K562 (cell line): Measurements from ENCODE around the gene TRIM45. TPM values are rescaled to one million over a fixed set of nuclear protein-coding genes. Genes with fewer than 3 reads are reported as not detected.

Experiments used
- ATAC-seq: fragments of 200-7000 bp; cut with Tn5 transposase; 3 replicates; pipeline ENCODE4 v1.9.1; 2020; ENCODE audit warnings: moderate library complexity
- BruUV-seq: library from RNA; stranded (reverse); fragments of 400-500 nt; replicated peaks from 2 replicates; lab custom pipeline; 2021; lab: Mats Ljungman, UMichigan
- CTCF ChIA-PET: fragments of 300-600 bp; formaldehyde crosslinking; extraction: SDS; loops from one replicate; lab custom pipeline; 2021; ENCODE audit warnings: low intra/inter-chr PET ratio; lab: Yijun Ruan, JAX
- POLR2A ChIA-PET: fragments of 300-600, 350-650 bp; sonication (Branson Sonifier 250); formaldehyde crosslinking; extraction: SDS; loops from one replicate; lab custom pipeline; 2021; ENCODE audit warnings: antibody characterized with exemption, inconsistent platforms; lab: Yijun Ruan, JAX
- DNase-seq, 4 experiments: peaks; one replicate each; pipeline versions ENCODE4 v3.0.0 to v3.0.0-alpha.2; 2011 to 2018; ENCODE audit warnings: low spot score in 3 of 4, mixed read lengths in 3 of 4; ENCODE audit errors: extremely low read depth in 1 of 4
- FAIRE-seq: peaks from 2 replicates; lab custom pipeline; 2011; peaks lifted over from hg19 to GRCh38; lab: Jason Lieb, UNC
- H2AFZ ChIP-seq: 2 replicates; pipeline ENCODE4 v1.6.0; 2011; ENCODE audit warnings: low read depth, low read length, control low read depth, inconsistent platforms
- H3K27ac ChIP-seq: fragments of 200-600 bp; 3 replicates; pipeline ENCODE4 v1.8.0; 2011; ENCODE audit warnings: low read depth, mild to moderate bottlenecking, control low read depth, inconsistent platforms, low read length, moderate library complexity, mixed read lengths; ENCODE audit errors: extremely low read depth
- H3K27me3 ChIP-seq, 2 experiments: fragments of 300-600 bp in 1 of 2; 2 replicates in 1 of 2; 3 replicates in 1 of 2; pipeline versions ENCODE4 v1.6.0 to v1.8.0; 2011; ENCODE audit warnings: inconsistent platforms in 2 of 2, low read length in 2 of 2, mild to moderate bottlenecking in 1 of 2, mixed read lengths in 1 of 2, moderate library complexity in 1 of 2; ENCODE audit not compliant: control insufficient read depth in 2 of 2, insufficient read depth in 2 of 2
- H3K36me3 ChIP-seq: fragments of 300-600 bp; 3 replicates; pipeline ENCODE4 v1.8.0; 2011; ENCODE audit warnings: mild to moderate bottlenecking, low read length, inconsistent platforms; ENCODE audit not compliant: control insufficient read depth, insufficient read depth
- H3K4me1 ChIP-seq, 2 experiments: fragments of 200-600 bp in 1 of 2; replicated peaks in 1 of 2; 2 replicates in 1 of 2; 3 replicates in 1 of 2; pipeline versions ENCODE4 v1.5.1 to v1.8.0; 2011; ENCODE audit warnings: inconsistent platforms in 2 of 2, low read length in 2 of 2, mild to moderate bottlenecking in 1 of 2, mixed read lengths in 1 of 2, moderate library complexity in 1 of 2; ENCODE audit not compliant: control insufficient read depth in 2 of 2, insufficient read depth in 2 of 2
- H3K4me2 ChIP-seq: 2 replicates; pipeline ENCODE4 v1.6.1; 2011; ENCODE audit warnings: low read length, control low read depth, inconsistent platforms, mixed read lengths; ENCODE audit not compliant: insufficient read depth
- H3K4me3 ChIP-seq: fragments of 200-600 bp; sonication (generic), shearing (Covaris generic); 2 replicates; pipeline ENCODE4 v1.5.1; 2016; ENCODE audit warnings: control low read depth, inconsistent platforms
- H3K79me2 ChIP-seq: fragments of 200-600 bp; 3 replicates; pipeline ENCODE4 v1.8.0; 2011; ENCODE audit warnings: low read length, inconsistent platforms; ENCODE audit not compliant: control insufficient read depth, insufficient read depth
- H3K9ac ChIP-seq, 2 experiments: 2 replicates each; pipeline versions ENCODE4 v1.6.0 to v1.6.1; 2011; ENCODE audit warnings: low read depth in 2 of 2, low read length in 2 of 2, control low read depth in 1 of 2, inconsistent platforms in 1 of 2, mild to moderate bottlenecking in 1 of 2, mixed read lengths in 1 of 2; ENCODE audit not compliant: insufficient read depth in 1 of 2
- H3K9me1 ChIP-seq: one replicate; pipeline ENCODE4 v1.6.0; 2011; ENCODE audit warnings: inconsistent platforms, mild to moderate bottlenecking, low read length, moderate library complexity; ENCODE audit not compliant: control insufficient read depth, insufficient read depth
- H3K9me3 ChIP-seq: replicated peaks from 2 replicates; pipeline ENCODE4 v1.5.1; 2011; ENCODE audit warnings: low read depth, low read length, inconsistent platforms; ENCODE audit not compliant: control insufficient read depth, insufficient read depth
- H4K20me1 ChIP-seq: replicated peaks from 2 replicates; pipeline ENCODE4 v1.6.1; 2011; ENCODE audit warnings: low read length, inconsistent platforms, mixed read lengths; ENCODE audit not compliant: control insufficient read depth, insufficient read depth
- EGR1 ChIP-seq: fragments of 450-650 bp; conservative IDR thresholded peaks from 2 replicates; pipeline ENCODE4 v1.6.1; 2017; ENCODE audit warnings: mild to moderate bottlenecking
- GABPB1 ChIP-seq: sonication (generic); formaldehyde crosslinking; IDR thresholded peaks from 2 replicates; pipeline ENCODE4 v1.8.0; 2022; ENCODE audit warnings: mild to moderate bottlenecking, missing genetic modification reagents
- GATAD2A ChIP-seq: fragments of 450-650 bp; IDR thresholded peaks from 2 replicates; pipeline ENCODE4 v1.6.1; 2017
- HDAC1 ChIP-seq, 2 experiments: fragments of 450-650 bp; IDR thresholded peaks; 2 replicates each; pipeline ENCODE4 v1.6.1; 2016 to 2017; ENCODE audit warnings: inconsistent platforms in 1 of 2, mild to moderate bottlenecking in 1 of 2, moderate library complexity in 1 of 2
- JUND ChIP-seq, 2 experiments: IDR thresholded peaks; 2 replicates in 1 of 2; 3 replicates in 1 of 2; pipeline ENCODE4 v1.6.1; 2011; ENCODE audit warnings: borderline replicate concordance in 2 of 2, low read depth in 2 of 2, low read length in 2 of 2, improper control_type of control experiment in 1 of 2, missing biosample characterization in 1 of 2, missing genetic modification characterization in 1 of 2, missing genetic modification reagents in 1 of 2
- KDM2B ChIP-seq: fragments of 250-450 bp; sonication (Bioruptor Pico); IDR thresholded peaks from 2 replicates; pipeline ENCODE4 v1.8.0; 2021; ENCODE audit warnings: mild to moderate bottlenecking, moderate library complexity
- MAZ ChIP-seq, 2 experiments: fragments of 450-650 bp in 1 of 2; sonication (generic) in 1 of 2; formaldehyde crosslinking; IDR thresholded peaks in 1 of 2; conservative IDR thresholded peaks in 1 of 2; 2 replicates each; pipeline versions ENCODE4 v1.4.0 to v1.5.0; 2020; ENCODE audit warnings: mild to moderate bottlenecking in 1 of 2, missing genetic modification reagents in 1 of 2
- NCOA2 ChIP-seq, 2 experiments: fragments of 450-650 bp; IDR thresholded peaks; 2 replicates each; pipeline ENCODE4 v1.6.1; 2018; ENCODE audit warnings: mild to moderate bottlenecking in 2 of 2, moderate library complexity in 1 of 2; ENCODE audit not compliant: partially characterized antibody in 2 of 2
- NR2C2 ChIP-seq, 2 experiments: fragments of 200-800 bp in 1 of 2; sonication (Bioruptor generic) in 1 of 2; sonication (generic) in 1 of 2; formaldehyde crosslinking in 1 of 2; IDR thresholded peaks; 2 replicates each; pipeline versions ENCODE4 v1.6.1 to v1.8.0; 2016 to 2022; ENCODE audit warnings: mild to moderate bottlenecking in 1 of 2, missing compliant biosample characterization in 1 of 2, missing genetic modification characterization in 1 of 2, missing genetic modification reagents in 1 of 2
- RBFOX2 ChIP-seq: fragments of 200-400 bp; formaldehyde crosslinking; IDR thresholded peaks from 2 replicates; pipeline ENCODE4 v1.6.1; 2017; ENCODE audit warnings: low read depth, mild to moderate bottlenecking, low read length, moderate library complexity
- SAFB ChIP-seq: fragments of 200-400 bp; formaldehyde crosslinking; IDR thresholded peaks from 2 replicates; pipeline ENCODE4 v1.6.1; 2017; ENCODE audit warnings: low read depth, low read length, borderline replicate concordance
- SP1 ChIP-seq: sonication (generic); formaldehyde crosslinking; IDR thresholded peaks from 2 replicates; pipeline ENCODE4 v1.8.1; 2022; ENCODE audit warnings: mild to moderate bottlenecking, missing genetic modification reagents
- STAG1 ChIP-seq: sonication (generic); formaldehyde crosslinking; IDR thresholded peaks from 2 replicates; pipeline ENCODE4 v1.5.0; 2020; ENCODE audit warnings: missing genetic modification reagents, borderline replicate concordance
- ZBTB7A ChIP-seq: IDR thresholded peaks from 2 replicates; pipeline ENCODE4 v1.6.1; 2011; ENCODE audit warnings: low read depth, mild to moderate bottlenecking, low read length, moderate library complexity, borderline replicate concordance; ENCODE audit not compliant: control insufficient read depth
- ZKSCAN3 ChIP-seq: fragments of 250-450 bp; sonication (Bioruptor Pico); IDR thresholded peaks from 2 replicates; pipeline ENCODE4 v1.4.0; 2020
- ZNF165 ChIP-seq: fragments of 250-450 bp; sonication (Bioruptor Pico); IDR thresholded peaks from 2 replicates; pipeline ENCODE4 v1.4.0; 2020; ENCODE audit warnings: borderline replicate concordance
- ZNF263 ChIP-seq: sonication (generic); formaldehyde crosslinking; IDR thresholded peaks from 2 replicates; pipeline ENCODE4 v1.8.0; 2022; ENCODE audit warnings: mild to moderate bottlenecking, missing genetic modification reagents, borderline replicate concordance
- WGBS: fragments of 100-300 bp; shearing (Covaris generic); methylation state at CpG from one replicate; pipeline ENCODE4 v1.1.6; 2016; ENCODE audit warnings: low coverage, mixed read lengths; ENCODE audit not compliant: insufficient coverage; ENCODE audit errors: missing lambda C conversion rate; 5-methylcytosine and 5-hydroxymethylcytosine counted together
- in situ Hi-C: fragments of 300-500 bp; cut with MboI; formaldehyde crosslinking; loops from 4 replicates; pipeline ENCODE4 v1.15.0; 2018; ENCODE audit warnings: inconsistent platforms, mixed read lengths
- intact Hi-C: fragments of 100-400 bp; cut with micrococcal nuclease; formaldehyde crosslinking; loops from 2 replicates; pipeline ENCODE4 v1.14.2; 2022
- polyA plus RNA-seq, 8 experiments: library from polyadenylated mRNA; depleted of rRNA in 4 of 8; stranded (reverse) in 5 of 8; unstranded in 3 of 8; fragments of >200 nt; fragmentation: Nextera tagmentation in 2 of 8; fragmentation: Illumina TruSeq in 1 of 8; extraction: Ambion mirVana in 2 of 8; extraction: Trizol in 1 of 8; gene quantifications; 2 replicates each; pipeline versions ENCODE4 v1.2.1 to v1.2.3, GENCODE V29; 2011 to 2014; ENCODE audit warnings: inconsistent platforms in 1 of 8, missing spikeins in 1 of 8
- total RNA-seq, 7 experiments: library from RNA; depleted of rRNA in 6 of 7; stranded (reverse); fragments of >200 nt in 6 of 7; fragmentation: Illumina TruSeq in 2 of 7; extraction: Trizol in 2 of 7; gene quantifications; 2 replicates each; pipeline versions ENCODE4 v1.2.1 to v1.2.3, GENCODE V29; 2011 to 2021; ENCODE audit warnings: low replicate concordance in 1 of 7
- TF ChIP-seq, protein P1 (sequence below): fragments of 450-650 bp; formaldehyde crosslinking; conservative IDR thresholded peaks from 2 replicates; pipeline ENCODE4 v1.4.0; 2022; ENCODE audit warnings: mild to moderate bottlenecking, missing genetic modification characterization

TRIM45 gene
- total and polyA plus RNA-seq, 9 of the 15 experiments (the other 6 are each of a cell fraction or from before 2014, with no cell fraction given): 1.9 to 6.2 (median 3.6) TPM

DNA sequence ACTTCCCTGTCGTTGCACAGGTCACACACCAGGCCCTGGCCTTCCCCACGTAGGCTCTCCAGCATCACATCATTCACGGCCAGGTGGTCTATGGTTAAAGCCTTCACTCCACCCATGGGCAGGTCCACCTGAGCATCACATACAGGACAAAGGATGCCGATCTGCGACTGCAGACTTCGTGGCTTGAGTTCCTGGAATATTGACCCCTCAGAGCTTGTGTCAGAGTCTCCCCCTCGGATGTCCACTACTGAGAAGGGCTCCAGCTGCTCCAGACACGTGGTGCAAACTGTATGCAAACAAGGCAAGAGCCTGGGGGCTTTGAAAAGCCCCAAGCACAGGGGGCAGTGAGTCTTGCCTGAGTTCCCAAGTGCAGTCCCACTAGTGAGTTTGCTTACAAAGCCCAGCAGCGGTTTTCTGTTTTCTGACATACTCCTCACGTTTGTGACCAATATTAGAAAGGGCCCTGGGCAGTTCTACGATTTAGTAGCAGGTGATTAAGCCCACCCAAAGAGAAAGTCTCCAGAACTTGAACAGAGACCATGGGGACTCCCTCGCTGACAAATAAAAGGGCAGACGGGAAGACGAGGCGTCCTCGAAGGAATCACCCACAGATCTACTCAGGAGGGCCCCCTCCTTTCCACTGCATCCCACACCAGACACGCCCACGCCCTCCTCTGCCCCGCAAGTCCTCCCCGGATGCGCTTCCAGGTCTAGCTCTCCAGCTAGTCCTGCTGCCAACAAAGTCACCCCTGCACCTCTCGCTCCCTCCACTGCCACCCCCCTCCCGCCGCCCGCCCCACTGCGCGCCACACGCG, 568 bp downstream of the TRIM45 start:
- Histone ChIP-seq H3K4me2 (peak overlapping the region; percentile 86), H3K9me1 (no peaks in the 10 kb centered on the region), H3K27me3 (peaks cover 0 to 6% of the 10 kb centered on the region in 2 experiments; a peak in 1 of 5 replicates), H3K4me1 (peaks cover 14 to 17% of the 10 kb centered on the region in 2 experiments; a peak in 4 of 5 replicates), H2AFZ (peak overlapping the region; percentile 99), H3K9me3 (no peaks in the 10 kb centered on the region), H3K9ac (peak overlapping the region; percentile 81 to 98), H4K20me1 (no peaks in the 10 kb centered on the region), H3K36me3 (no peaks in the 10 kb centered on the region), H3K4me3 (peak overlapping the region; percentile 51), H3K79me2 (no peaks in the 10 kb centered on the region), H3K27ac (peak overlapping the region; percentile 82; the same call in 2 of the 3 replicates)
- in situ Hi-C loops: no loop called here
- TSS peak; percentile 67 for BruUV-seq
- DNase-seq: peak in 2 of 4 experiments; percentile 14 to 83
- POLR2A ChIA-PET: interaction anchor here (2.2 to 3.3 kb wide), 2 partner anchors 8 to 11 kb away, joined by 8 to 13 read pairs; no protein-coding TSS in a partner anchor
- peak; percentile 65 for FAIRE-seq
- intact Hi-C loops: loop anchor here (5.0 to 10.0 kb wide), 4 partner anchors 161 to 546 kb away; partner anchors contain the start of gene CD58
- 18% methylated on average over 22 of the region's 29 CpGs for WGBS
- peak; percentile 56 for ATAC-seq
- CTCF ChIA-PET: no interaction called here
- TF ChIP-seq ZBTB7A (0 out of 2 replicates have a peak, but pooled peaks have one; percentile 2), GATAD2A (0 out of 2 replicates have a peak, but pooled peaks have one; percentile 62), RBFOX2 (no peak), MAZ (CRISPR knock-in tag; conservative IDR thresholded peaks at IDR 0.05 in 1 of 2, IDR thresholded peaks at IDR 0.05 in 1 of 2) (0 out of 4 replicates have a peak, but pooled peaks of 1 of the 2 experiments have one; percentile 11), HDAC1 (IDR thresholded peaks at IDR 0.05) (0 out of 4 replicates have a peak, but pooled peaks of 1 of the 2 experiments have one; percentile 17), ZNF263 (CRISPR knock-in tag) (peak; percentile 22; the same call in 1 of the 2 replicates), EGR1 (peak; percentile 83), SP1 (CRISPR knock-in tag) (0 out of 2 replicates have a peak, but pooled peaks have one; percentile 38), NCOA2 (IDR thresholded peaks at IDR 0.05; ENCODE audit: partially characterized antibody in 2 of 2) (no peak), KDM2B (no peak), STAG1 (CRISPR knock-in tag) (no peak), GABPB1 (CRISPR knock-in tag) (no peak), SAFB (no peak), NR2C2 (CRISPR knock-in tag; IDR thresholded peaks at IDR 0.05) (no peak), NR2C2 (tag; IDR thresholded peaks at IDR 0.05) (peak; percentile 32; the same call in 1 of the 2 replicates), ZKSCAN3 (no peak), JUND (IDR thresholded peaks at IDR 0.05; ENCODE audit: borderline replicate concordance, low read depth, low read length) (no peak), JUND (tag; IDR thresholded peaks at IDR 0.05; ENCODE audit: borderline replicate concordance, low read depth, low read length) (no peak), ZNF165 (no peak)
- TF ChIP-seq, protein P1, sequence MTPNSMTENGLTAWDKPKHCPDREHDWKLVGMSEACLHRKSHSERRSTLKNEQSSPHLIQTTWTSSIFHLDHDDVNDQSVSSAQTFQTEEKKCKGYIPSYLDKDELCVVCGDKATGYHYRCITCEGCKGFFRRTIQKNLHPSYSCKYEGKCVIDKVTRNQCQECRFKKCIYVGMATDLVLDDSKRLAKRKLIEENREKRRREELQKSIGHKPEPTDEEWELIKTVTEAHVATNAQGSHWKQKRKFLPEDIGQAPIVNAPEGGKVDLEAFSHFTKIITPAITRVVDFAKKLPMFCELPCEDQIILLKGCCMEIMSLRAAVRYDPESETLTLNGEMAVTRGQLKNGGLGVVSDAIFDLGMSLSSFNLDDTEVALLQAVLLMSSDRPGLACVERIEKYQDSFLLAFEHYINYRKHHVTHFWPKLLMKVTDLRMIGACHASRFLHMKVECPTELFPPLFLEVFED: 0 out of 2 replicates have a peak, but pooled peaks have one; percentile 4
